Right atrium auricular region (tissue), 2 donors: ENCODE data around the gene CCR2. TPM values are rescaled to one million over a fixed set of nuclear protein-coding genes. Genes with fewer than 3 reads are reported as not detected.
A peak's percentile ranks its signal among the peaks of the same experiment; 100 is the strongest.

Experiments used
- DNase-seq: peaks from one replicate; pipeline ENCODE4 v3.0.0-alpha.2; 2019; ENCODE audit warnings: low spot score
- H3K27ac ChIP-seq, 2 donors: fragments of 200-600 bp; sonication (generic); 1 replicate in 1 of 2; 2 replicates in 1 of 2; pipeline ENCODE4 v1.5.1; 2016 to 2019
- H3K27me3 ChIP-seq, 2 donors: fragments of 200-600 bp; sonication (generic); one replicate each; pipeline versions ENCODE4 v1.5.1 to v1.6.0; 2017 to 2019
- H3K36me3 ChIP-seq: fragments of 200-600 bp; sonication (generic); one replicate; pipeline ENCODE4 v1.5.1; 2016
- H3K4me1 ChIP-seq, 2 donors: fragments of 200-600 bp; sonication (generic); one replicate each; pipeline versions ENCODE4 v1.5.1 to v1.6.0; 2017 to 2019
- H3K4me3 ChIP-seq, 2 donors: fragments of 200-600 bp; sonication (generic); 1 replicate in 1 of 2; 2 replicates in 1 of 2; pipeline ENCODE4 v1.5.1; 2017 to 2019; ENCODE audit warnings: mild to moderate bottlenecking in 1 of 2, moderate library complexity in 1 of 2
- H3K9me3 ChIP-seq, 2 donors: fragments of 200-600 bp; sonication (generic); one replicate each; pipeline ENCODE4 v1.5.1; 2019
- total RNA-seq, 2 donors: library from RNA; depleted of rRNA; stranded (reverse); fragments of >200 nt; gene quantifications; one replicate each; pipeline ENCODE4 v1.1.0, GENCODE V29; 2016
- TF ChIP-seq, protein P1 (sequence below), 2 donors: fragments of 200-600 bp; sonication (generic); IDR thresholded peaks; one replicate each; pipeline ENCODE4 v1.5.1; 2019; ENCODE audit warnings: antibody characterized with exemption in 2 of 2

CCR2 gene
- total RNA-seq, 2 donors from 2014 or later, result 0.33 to 2.1 TPM

- TF ChIP-seq, protein P1, sequence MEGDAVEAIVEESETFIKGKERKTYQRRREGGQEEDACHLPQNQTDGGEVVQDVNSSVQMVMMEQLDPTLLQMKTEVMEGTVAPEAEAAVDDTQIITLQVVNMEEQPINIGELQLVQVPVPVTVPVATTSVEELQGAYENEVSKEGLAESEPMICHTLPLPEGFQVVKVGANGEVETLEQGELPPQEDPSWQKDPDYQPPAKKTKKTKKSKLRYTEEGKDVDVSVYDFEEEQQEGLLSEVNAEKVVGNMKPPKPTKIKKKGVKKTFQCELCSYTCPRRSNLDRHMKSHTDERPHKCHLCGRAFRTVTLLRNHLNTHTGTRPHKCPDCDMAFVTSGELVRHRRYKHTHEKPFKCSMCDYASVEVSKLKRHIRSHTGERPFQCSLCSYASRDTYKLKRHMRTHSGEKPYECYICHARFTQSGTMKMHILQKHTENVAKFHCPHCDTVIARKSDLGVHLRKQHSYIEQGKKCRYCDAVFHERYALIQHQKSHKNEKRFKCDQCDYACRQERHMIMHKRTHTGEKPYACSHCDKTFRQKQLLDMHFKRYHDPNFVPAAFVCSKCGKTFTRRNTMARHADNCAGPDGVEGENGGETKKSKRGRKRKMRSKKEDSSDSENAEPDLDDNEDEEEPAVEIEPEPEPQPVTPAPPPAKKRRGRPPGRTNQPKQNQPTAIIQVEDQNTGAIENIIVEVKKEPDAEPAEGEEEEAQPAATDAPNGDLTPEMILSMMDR (IDR thresholded peaks at IDR 0.05), result no peak
- DNase-seq, result no peak
- Histone ChIP-seq H3K4me3 (no peak overlapping the region), H3K36me3 (no peaks in the 10 kb centered on the region), H3K4me1 (peaks cover 0 to 3% of the 10 kb centered on the region in 2 donors), H3K27me3 (no peaks in the 10 kb centered on the region), H3K27ac (no peak overlapping the region), H3K9me3 (no peaks in the 10 kb centered on the region)
Measured at GRCh38 chr3:46361408-46362283, 7.7 kb downstream of the CCR2 start.

- Histone ChIP-seq H3K27me3 (no peaks in the 10 kb centered on the region), H3K4me3 (no peak overlapping the region), H3K36me3 (no peaks in the 10 kb centered on the region), H3K27ac (no peak overlapping the region), H3K9me3 (no peaks in the 10 kb centered on the region), H3K4me1 (peaks cover 0 to 3% of the 10 kb centered on the region in 2 donors)
- DNase-seq, result no peak
- TF ChIP-seq, protein P1 (IDR thresholded peaks at IDR 0.05), result no peak
Measured at GRCh38 chr3:46365041-46365440, 11.1 kb downstream of the CCR2 start.

GRCh38 chr3:46365737-46366524 lies 12.0 kb downstream of the CCR2 start:
- Histone ChIP-seq H3K36me3 (no peaks in the 10 kb centered on the region), H3K9me3 (no peaks in the 10 kb centered on the region), H3K27ac (no peak overlapping the region), H3K4me1 (no peaks in the 10 kb centered on the region), H3K4me3 (no peak overlapping the region), H3K27me3 (no peaks in the 10 kb centered on the region)
- TF ChIP-seq, protein P1 (IDR thresholded peaks at IDR 0.05), result no peak
- no peak for DNase-seq

GRCh38 chr3:46367811-46368210 lies 13.9 kb downstream of the CCR2 start:
- no peak for DNase-seq
- Histone ChIP-seq H3K27me3 (no peaks in the 10 kb centered on the region), H3K9me3 (no peaks in the 10 kb centered on the region), H3K36me3 (no peaks in the 10 kb centered on the region), H3K27ac (no peak overlapping the region), H3K4me1 (no peaks in the 10 kb centered on the region), H3K4me3 (no peak overlapping the region)
- TF ChIP-seq, protein P1 (IDR thresholded peaks at IDR 0.05), result no peak

GRCh38 chr3:46368569-46368968 lies 14.7 kb downstream of the CCR2 start:
- H3K4me3 ChIP-seq, result no peak overlapping the region
- peak; percentile 74 for DNase-seq
- no peaks in the 10 kb centered on the region for H3K36me3 ChIP-seq
- no peaks in the 10 kb centered on the region for H3K9me3 ChIP-seq
- H3K4me1 ChIP-seq, result no peaks in the 10 kb centered on the region
- TF ChIP-seq, protein P1 (IDR thresholded peaks at IDR 0.05), result peak in 1 of 2 donors; percentile 38
- no peaks in the 10 kb centered on the region for H3K27me3 ChIP-seq
- H3K27ac ChIP-seq, result no peak overlapping the region
